GM21447 (cell line): ENCODE data around the gene CLEC20A.
A peak's percentile ranks its signal among the peaks of the same experiment; 100 is the strongest.

Experiments
- ATAC-seq: cut with Tn5 transposase; IDR thresholded peaks from one replicate; pipeline ENCODE4 v1.9.1; 2021; ENCODE audit not compliant: unreplicated experiment

CLEC20A gene

GRCh38 chr1:178496410-178497135, at the start of gene CLEC20A:
TSS of gene CLEC20A (minus strand) at chr1:178496964. CDS start at chr1:178496939, 25 bp downstream.
- no peak for ATAC-seq

GRCh38 chr1:178544531-178544930, 47.8 kb upstream of the CLEC20A start:
- ATAC-seq, result no peak

GRCh38 chr1:178543290-178543607, 46.5 kb upstream of the CLEC20A start:
- ATAC-seq, result peak; percentile 42

GRCh38 chr1:178542554-178543289, 46.0 kb upstream of the CLEC20A start:
- ATAC-seq, result peak; percentile 71

- ATAC-seq, result peak; percentile 61
Observed at GRCh38 chr1:178541829-178542553, 45.2 kb upstream of the CLEC20A start.

- no peak for ATAC-seq
Observed at GRCh38 chr1:178541379-178541778, 44.6 kb upstream of the CLEC20A start.

GRCh38 chr1:178540646-178541045, 43.9 kb upstream of the CLEC20A start:
- no peak for ATAC-seq

GRCh38 chr1:178540204-178540603, 43.4 kb upstream of the CLEC20A start:
- ATAC-seq, result no peak

GRCh38 chr1:178539291-178539690, 42.5 kb upstream of the CLEC20A start:
- ATAC-seq, result no peak

GRCh38 chr1:178538192-178538916, 41.6 kb upstream of the CLEC20A start:
- no peak for ATAC-seq

GRCh38 chr1:178537382-178538090, 40.8 kb upstream of the CLEC20A start:
- no peak for ATAC-seq

GRCh38 chr1:178536844-178537371, 40.1 kb upstream of the CLEC20A start:
- no peak for ATAC-seq

- no peak for ATAC-seq
Observed at GRCh38 chr1:178536329-178536728, 39.6 kb upstream of the CLEC20A start.

GRCh38 chr1:178534137-178534868, 37.5 kb upstream of the CLEC20A start:
- no peak for ATAC-seq

GRCh38 chr1:178533121-178533946, 36.6 kb upstream of the CLEC20A start:
- no peak for ATAC-seq

GRCh38 chr1:178532392-178532791, 35.6 kb upstream of the CLEC20A start:
- ATAC-seq, result peak; percentile 70

- no peak for ATAC-seq
Observed at GRCh38 chr1:178531887-178532286, 35.1 kb upstream of the CLEC20A start.

GRCh38 chr1:178530502-178530901, 33.7 kb upstream of the CLEC20A start:
- no peak for ATAC-seq

GRCh38 chr1:178530037-178530402, 33.3 kb upstream of the CLEC20A start:
- ATAC-seq, result no peak
